ENCODE measurements around the gene TMEM117.
"Not testable (repeated sequence)": the region's sequence is repeated elsewhere in the genome, so short reads cannot be mapped to it uniquely, and the experiment has no call there.

Gene TMEM117

DNA sequence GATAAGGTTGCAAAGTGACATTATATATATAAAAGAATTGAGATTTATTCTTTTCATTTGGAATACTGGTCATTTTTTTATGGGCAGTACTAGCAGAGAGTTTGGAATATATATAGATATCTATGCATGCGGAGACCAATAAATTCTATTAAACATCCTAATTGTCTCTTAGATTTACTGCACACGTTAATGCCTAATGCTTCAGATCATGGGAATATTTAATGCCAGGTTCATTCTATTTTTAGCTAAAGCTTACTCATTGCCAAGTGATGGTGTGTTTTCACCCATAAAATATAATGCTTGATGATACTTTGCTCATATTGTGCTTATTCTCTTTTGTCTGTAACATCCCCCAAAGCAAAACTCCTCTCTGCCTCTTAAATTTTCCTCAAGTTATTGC, 264.4 kb downstream of the TMEM117 start:
- DNase-seq (ENCODE audit: low read depth), result no peak

DNA sequence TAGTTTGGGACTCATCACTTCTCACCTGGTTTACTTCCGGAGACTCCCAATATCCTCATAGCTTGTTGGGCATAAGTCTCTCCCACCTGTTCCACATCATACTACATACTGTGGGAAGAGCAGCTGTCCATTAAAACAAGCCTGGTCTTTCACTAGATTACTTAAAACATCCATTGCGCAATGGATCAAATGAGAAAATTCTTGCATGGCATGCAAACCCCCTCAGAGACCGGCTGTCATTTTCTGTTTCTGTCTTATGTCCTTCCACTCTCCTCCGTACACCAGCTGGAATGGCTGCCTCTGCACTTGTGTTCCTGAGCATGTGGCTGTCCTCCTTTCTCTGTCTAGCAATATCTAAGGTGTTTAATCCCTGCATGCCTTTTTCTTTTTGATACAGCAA, 265.6 kb downstream of the TMEM117 start:
- DNase-seq (ENCODE audit: low read depth), result no peak

DNA sequence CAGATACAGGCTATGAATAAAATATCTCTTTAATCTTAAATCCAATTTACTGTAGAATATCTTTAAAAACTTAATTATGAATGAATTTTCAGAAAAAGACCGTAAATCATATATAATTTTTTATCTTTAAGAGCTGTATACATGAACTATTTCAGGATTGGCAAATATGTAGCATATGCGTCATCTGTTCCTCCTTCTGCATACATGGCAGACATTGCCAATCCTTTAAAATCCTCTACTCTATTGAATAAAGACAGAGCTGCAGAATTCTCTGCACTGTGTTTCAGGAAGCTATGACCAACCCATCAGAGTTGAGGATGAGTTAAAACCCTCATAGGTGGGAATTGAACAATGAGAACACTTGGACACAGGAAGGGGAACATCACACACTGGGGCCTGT, 279.0 kb downstream of the TMEM117 start:
- no peak for DNase-seq (ENCODE audit: low read depth)

DNA sequence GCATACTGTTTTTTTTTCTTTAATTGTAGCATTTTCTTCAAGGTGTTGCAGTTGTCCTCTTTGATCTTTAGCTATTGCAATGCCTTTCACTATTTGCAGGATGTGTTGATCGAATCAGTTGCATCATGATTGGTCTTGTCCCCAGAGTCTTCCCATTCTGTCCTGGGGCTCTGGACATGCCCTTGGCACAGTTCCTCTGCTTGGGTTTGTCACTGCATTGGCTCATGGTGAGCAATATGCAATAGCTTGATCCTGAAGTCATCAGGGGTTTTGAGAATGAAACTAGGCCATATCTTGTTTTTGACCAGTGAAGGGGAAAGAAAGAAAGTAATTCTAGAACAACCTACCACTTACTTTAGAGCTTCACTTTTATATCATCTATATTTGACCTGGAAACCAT, 281.5 kb downstream of the TMEM117 start:
- no peak for DNase-seq (ENCODE audit: low read depth)

DNA sequence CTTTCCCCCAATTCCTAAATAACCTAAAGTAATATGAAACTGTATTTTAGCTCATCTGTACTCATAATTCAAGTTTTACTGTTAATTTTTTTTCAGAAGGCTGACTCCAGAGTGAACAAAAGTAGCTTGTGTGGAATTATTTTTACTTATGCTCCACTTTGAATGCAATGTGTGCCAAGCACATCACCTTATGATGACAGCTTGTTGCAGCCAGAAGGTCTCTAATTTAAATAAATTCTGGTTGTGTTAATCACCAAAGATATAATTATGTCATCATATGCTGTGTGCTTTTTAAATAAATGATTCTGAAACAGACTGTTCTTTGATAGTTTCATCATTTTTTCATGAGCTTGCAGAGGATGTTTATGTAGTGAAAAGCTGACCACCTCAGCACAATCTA, 283.1 kb downstream of the TMEM117 start:
- no peak for DNase-seq (ENCODE audit: low read depth)

DNA sequence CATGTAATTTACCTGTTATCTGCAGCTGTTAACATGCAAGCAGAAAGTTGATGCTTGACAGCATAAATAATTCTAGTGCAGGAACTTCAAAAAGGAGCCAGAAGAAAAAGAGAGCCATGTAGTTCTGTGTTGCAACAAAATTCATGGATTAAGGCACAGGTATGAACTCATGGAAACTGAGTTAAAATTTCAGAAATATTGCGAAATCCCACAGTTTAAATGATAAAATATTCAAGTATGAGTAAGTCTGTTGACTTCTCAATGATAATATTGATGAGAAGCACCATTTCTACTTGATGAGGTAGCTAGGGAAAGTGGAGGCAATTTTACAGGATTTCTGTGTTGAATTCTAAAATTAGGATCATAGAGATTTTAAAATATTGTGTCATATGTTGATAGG, 290.9 kb downstream of the TMEM117 start:
- DNase-seq (ENCODE audit: low read depth), result no peak

GRCh38 chr12:44127966-44128710, 292.3 kb downstream of the TMEM117 start:
- no peak for DNase-seq (ENCODE audit: low read depth)

- DNase-seq (ENCODE audit: low read depth), result no peak
Measured at GRCh38 chr12:44143175-44143574, 307.3 kb downstream of the TMEM117 start.

- no peak for DNase-seq (ENCODE audit: low read depth)
Measured at GRCh38 chr12:44148936-44149335, 313.1 kb downstream of the TMEM117 start.

- DNase-seq (ENCODE audit: low read depth), result no peak
Measured at GRCh38 chr12:44154128-44154527, 318.2 kb downstream of the TMEM117 start.

DNA sequence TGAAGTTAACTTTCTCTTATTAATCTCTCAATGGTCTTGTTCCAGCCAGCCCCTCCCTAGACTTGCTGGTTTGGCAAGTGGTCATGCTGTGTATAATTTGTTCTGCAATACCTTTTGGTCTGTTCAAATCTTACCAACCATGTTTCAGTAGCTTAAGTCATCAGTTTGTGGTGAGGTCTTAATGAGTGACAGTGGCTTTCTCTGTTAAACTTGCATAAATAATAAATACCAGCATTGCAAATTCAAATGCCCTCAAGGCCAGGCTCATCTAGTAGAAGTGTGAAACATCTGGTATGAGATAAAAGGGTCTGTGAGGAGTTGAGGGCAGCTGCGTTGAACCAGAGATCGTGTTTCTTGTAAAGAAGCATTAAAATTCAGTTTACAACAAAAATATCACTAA, 319.5 kb downstream of the TMEM117 start:
- no peak for DNase-seq (ENCODE audit: low read depth)

GRCh38 chr12:44157359-44157758, 321.5 kb downstream of the TMEM117 start:
- DNase-seq (ENCODE audit: low read depth), result no peak

DNA sequence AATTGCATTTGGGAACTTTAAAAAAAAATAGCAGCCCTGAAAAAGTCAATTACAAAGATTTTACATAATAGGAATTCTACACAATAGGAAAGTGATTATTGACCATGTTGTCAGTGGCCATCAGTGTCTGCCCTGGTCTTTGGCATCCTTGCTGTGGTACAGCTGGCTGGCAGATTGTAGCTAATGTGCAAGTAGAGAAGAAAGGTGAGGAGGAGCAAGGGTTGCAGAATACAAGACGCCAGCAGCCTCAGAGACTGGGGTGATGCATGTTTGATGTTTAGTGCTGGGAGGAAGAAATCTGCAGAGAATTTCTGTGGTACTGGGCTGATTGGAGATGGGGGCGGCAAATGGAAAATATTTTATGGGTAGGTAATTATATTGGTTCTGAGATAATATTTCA, 322.9 kb downstream of the TMEM117 start:
- DNase-seq (ENCODE audit: low read depth), result no peak

GRCh38 chr12:44159216-44159615, 323.3 kb downstream of the TMEM117 start:
- no peak for DNase-seq (ENCODE audit: low read depth)

DNA sequence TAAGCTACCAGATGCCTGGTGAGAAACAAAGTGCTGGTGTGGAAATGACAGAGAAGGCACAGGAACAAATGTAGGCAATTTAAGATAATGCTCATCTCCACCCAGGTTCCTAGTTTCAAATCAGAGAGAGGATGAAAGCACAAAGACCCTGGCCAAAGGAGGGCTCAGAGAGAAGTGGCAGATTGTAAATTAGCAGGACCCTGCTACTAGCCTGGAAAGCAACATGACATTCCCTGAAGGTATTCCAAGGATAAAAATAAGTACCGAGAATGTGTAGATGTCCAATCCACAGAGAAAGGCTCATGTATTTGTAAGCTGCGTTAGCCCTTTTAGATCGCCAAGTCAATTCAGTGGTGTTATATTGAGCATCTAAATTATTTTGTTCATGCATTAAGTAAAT, 324.0 kb downstream of the TMEM117 start:
- DNase-seq (ENCODE audit: low read depth), result no peak

GRCh38 chr12:44162961-44163360, 327.1 kb downstream of the TMEM117 start:
- DNase-seq (ENCODE audit: low read depth), result no peak

GRCh38 chr12:44174053-44174452, 338.2 kb downstream of the TMEM117 start:
- DNase-seq (ENCODE audit: low read depth), result no peak

GRCh38 chr12:44184499-44185206, 348.8 kb downstream of the TMEM117 start:
- no peak for DNase-seq (ENCODE audit: low read depth)

DNA sequence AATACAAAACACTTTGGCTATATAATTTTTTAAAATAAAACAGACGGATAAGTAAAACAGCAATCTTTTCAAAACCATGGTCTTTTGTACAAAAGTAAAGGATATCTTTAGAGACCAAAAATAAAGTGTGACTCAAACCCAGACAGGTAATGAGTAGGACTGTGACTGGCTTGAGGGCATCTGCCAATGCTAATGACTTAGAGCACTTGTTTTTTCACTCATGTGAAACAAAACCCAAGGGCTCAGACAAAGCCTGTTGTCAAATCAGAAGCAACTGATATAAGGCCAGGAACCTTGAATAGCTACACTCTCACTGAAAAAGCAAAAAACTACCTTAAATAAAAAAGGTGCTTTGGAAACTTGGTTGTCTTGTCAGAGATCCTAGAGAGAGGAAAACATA, 357.4 kb downstream of the TMEM117 start:
- DNase-seq (ENCODE audit: low read depth), result no peak

DNA sequence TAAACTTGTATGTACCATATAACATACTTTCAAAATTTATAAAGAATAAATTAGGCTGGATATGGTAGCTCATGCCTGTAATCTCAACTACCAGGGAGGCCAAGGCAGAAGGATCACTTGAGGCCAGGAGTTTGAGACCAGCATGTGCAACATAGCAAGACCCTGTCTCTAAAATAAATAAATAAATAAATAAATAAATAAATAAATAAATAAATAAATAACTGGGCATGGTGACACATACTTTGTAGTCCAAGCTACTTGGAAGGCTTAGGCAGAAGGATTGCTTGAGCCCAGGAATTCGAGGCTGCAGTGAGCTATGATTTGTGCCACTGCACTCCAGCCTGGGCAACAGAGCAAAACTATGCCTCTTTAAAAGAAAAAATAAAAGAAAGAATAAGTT, 359.8 kb downstream of the TMEM117 start:
- DNase-seq (ENCODE audit: low read depth), result not testable (repeated sequence)

DNA sequence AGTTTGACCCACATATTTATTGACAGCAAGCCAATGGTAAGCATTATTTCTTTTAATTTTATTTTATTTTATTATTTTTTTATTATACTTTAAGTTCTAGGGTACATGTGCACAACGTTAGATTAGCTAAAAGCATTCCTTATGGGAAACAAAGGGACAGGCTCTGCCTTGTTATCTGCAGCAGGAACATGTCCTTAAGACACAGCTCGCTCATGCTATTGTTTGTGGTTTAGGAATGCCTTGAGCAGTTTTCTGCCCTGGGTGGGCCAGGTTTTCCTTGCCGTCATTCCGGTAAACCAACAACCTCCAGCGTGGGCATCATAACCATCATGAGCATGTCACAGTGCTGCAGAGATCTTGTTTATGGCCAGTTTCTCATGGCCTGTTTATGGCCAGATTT, 370.2 kb downstream of the TMEM117 start:
- DNase-seq (ENCODE audit: low read depth), result no peak

- no peak for DNase-seq (ENCODE audit: low read depth)
Measured at GRCh38 chr12:44217146-44217883, 381.4 kb downstream of the TMEM117 start.

- no peak for DNase-seq (ENCODE audit: low read depth)
Measured at GRCh38 chr12:44223736-44224135, 387.9 kb downstream of the TMEM117 start.

All from stimulated activated CD8-positive, alpha-beta memory T cell treated with anti-CD3 and anti-CD28 coated beads, Interleukin-12 subunit alpha, Interleukin-12 subunit beta, amount 100 ng/mL, for 1 hour (primary cell).